Fibroblast of skin of left biceps (primary cell): ENCODE data around the gene LGALS7.

ENCODE experiments used
- DNase-seq, 2 experiments: peaks; one replicate each; pipeline ENCODE4 v3.0.0-alpha.2; 2013; ENCODE audit warnings: low read depth in 2 of 2

The LGALS7 gene

DNA sequence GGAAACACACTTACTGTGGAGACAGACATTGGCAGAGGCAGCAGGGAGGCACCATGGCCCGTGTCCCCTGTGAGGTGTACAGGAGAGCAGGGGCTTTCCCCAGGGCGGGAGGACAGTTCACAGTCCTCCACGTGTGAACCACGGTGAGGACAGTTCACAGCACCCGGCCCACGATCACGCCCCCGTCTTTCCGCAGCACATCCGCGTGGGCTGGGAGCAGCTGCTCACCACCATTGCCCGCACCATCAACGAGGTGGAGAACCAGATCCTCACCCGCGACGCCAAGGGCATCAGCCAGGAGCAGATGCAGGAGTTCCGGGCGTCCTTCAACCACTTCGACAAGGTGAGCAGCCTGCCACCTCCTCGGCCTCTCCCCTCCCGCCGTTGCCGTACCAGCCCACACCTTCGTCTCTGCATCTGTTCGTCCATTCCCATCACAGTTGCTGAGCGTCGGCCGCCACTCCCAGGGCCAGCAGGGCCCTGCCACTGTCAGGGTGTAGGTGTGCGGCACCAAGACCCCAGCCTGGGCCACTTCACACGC is 46.5 kb downstream of the LGALS7 start:
- DNase-seq = no peak

GRCh38 chr19:38726284-38726673 is 47.0 kb downstream of the LGALS7 start:
- no peak for DNase-seq

DNA sequence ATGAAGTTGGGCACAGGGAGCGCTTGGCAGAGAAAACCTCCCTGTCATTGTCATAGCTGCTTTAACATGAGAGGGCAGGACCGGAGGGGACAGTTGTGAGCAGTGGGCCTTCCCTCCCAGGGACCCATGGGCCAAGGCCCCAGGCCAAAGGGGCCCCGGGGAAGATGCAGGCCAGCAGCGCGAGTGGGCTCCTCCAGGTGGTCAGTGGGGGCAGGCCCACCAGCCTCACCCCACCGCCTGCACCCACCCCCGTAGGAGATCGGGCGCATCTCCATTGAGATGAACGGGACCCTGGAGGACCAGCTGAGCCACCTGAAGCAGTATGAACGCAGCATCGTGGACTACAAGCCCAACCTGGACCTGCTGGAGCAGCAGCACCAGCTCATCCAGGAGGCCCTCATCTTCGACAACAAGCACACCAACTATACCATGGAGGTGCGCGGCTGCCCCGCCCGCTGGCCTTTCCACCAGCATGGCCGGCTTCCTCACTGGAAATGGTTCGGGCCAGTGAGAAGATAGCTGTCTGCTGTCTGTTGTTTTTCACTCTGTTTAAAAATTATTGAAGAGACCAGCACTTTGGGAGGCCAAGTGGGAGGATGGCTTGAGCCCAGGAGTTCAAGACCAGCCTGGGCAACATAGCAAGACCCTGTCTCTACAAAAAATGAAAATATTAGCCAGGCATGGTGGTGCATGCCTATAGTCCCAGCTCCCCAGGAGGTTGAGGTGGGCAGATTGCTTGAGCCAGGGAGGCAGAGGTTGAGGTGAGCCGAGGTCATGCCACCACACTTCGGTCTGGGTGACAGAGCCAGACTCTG is 47.6 kb downstream of the LGALS7 start:
- DNase-seq = no peak

GRCh38 chr19:38723990-38724854 is 49.1 kb downstream of the LGALS7 start:
- DNase-seq = no peak

- DNase-seq = no peak
Observed at GRCh38 chr19:38723606-38723965, 49.7 kb downstream of the LGALS7 start.

GRCh38 chr19:38722947-38723605 is 50.2 kb downstream of the LGALS7 start:
- no peak for DNase-seq

DNA sequence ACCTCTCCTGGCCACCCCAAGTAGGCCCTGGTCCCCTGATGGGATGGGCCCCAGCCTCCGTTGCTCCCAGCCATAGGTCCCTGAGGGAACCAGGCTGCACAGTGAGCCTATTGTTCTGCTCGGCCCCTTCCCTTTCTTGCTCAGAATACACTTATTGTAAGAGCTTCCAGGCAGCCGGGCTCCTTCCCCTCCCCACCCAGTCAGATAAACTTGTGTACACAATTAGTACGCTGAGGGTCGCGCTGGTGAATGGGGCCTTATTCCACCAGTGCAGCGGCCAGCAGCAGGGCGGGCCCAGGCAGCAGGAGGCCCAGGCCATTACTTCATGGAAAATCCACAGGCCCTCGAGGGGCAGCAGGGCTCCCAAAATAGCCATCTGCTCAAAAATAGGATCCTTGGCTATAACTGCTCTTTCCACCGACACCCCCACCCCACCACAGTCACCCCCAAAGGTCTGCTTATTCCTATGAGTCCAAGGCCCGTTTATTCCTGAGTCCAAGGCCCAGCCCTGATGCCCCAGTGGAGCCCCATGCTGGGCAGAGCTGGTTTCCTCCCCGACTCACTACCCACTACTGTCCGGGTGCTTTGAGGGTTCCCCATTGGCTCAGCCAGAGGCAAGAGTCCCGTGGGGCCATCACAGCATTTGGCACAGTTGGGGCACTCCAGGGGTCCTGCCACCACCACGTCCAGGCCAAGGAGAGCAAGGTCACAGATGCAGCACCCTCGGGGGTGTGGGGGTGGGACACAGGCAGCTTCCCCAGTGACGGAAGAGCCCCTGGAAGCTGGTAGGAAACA is 51.1 kb downstream of the LGALS7 start:
- DNase-seq = no peak

DNA sequence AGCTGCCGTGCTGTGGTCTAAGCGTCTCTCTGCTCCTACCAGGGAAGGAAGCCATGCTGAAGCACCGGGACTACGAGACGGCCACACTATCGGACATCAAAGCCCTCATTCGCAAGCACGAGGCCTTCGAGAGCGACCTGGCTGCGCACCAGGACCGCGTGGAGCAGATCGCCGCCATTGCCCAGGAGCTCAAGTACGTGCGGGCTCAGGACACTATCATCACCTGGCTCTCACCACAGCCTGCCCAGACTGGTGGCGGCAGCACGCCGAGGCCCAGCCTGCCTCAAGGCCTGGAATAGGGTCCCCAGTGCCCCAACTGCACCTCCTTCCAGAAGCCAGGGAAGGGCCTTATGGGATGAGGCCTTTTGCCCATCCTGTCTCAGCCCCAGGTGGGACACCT is 51.8 kb downstream of the LGALS7 start:
- no peak for DNase-seq
